A673 (cell line): ENCODE results near the gene SRGAP1.

Experiments used
- EZH2 ChIP-seq: fragments of 200-600 bp; sonication (generic); IDR thresholded peaks from 2 replicates; pipeline ENCODE4 v1.6.1; 2017; ENCODE audit warnings: borderline replicate concordance, low read depth, mild to moderate bottlenecking, mixed read lengths, antibody characterized with exemption, low read length; ENCODE audit not compliant: poor library complexity, severe bottlenecking
- TF ChIP-seq, protein P1 (sequence below): fragments of 300-800, 200-600 bp; sonication (generic); conservative IDR thresholded peaks from 2 replicates; pipeline ENCODE4 v1.5.1; 2017; ENCODE audit warnings: low read depth, mild to moderate bottlenecking, antibody characterized with exemption, low read length, moderate library complexity, mixed read lengths

DNA sequence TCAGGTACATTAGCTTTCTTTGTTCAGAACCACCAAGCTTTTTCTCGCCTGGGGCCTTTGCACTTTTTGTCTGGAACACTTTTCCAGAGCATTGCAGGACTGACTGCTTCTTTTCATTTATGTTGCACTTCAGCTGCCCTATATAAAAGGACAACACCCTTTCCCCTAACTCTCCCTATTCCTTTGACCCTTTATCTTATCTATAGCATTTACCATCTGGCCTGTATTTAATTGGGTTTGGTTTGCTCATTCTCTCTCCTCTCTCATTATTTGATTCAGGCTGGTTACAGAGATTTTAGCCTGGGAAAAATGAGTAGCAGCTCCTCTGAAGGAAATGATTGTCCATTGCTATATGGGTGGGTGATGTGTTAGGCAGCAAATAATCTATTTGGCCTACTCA is 212.2 kb downstream of the SRGAP1 start:
- no peak for TF ChIP-seq EZH2
- TF ChIP-seq, protein P1, sequence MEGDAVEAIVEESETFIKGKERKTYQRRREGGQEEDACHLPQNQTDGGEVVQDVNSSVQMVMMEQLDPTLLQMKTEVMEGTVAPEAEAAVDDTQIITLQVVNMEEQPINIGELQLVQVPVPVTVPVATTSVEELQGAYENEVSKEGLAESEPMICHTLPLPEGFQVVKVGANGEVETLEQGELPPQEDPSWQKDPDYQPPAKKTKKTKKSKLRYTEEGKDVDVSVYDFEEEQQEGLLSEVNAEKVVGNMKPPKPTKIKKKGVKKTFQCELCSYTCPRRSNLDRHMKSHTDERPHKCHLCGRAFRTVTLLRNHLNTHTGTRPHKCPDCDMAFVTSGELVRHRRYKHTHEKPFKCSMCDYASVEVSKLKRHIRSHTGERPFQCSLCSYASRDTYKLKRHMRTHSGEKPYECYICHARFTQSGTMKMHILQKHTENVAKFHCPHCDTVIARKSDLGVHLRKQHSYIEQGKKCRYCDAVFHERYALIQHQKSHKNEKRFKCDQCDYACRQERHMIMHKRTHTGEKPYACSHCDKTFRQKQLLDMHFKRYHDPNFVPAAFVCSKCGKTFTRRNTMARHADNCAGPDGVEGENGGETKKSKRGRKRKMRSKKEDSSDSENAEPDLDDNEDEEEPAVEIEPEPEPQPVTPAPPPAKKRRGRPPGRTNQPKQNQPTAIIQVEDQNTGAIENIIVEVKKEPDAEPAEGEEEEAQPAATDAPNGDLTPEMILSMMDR = no peak
